PC-3 (cell line): Measurements from ENCODE around the gene EMCN. TPM values are rescaled to one million over a fixed set of nuclear protein-coding genes. Genes with fewer than 3 reads are reported as not detected.

Experiments
- ATAC-seq: fragments of 200-7000 bp; cut with Tn5 transposase; 2 replicates; pipeline ENCODE4 v1.9.1; 2020; ENCODE audit warnings: mild to moderate bottlenecking, moderate library complexity
- BruUV-seq: library from RNA; stranded (reverse); fragments of 400-500 nt; replicated peaks from 2 replicates; lab custom pipeline; 2021; lab: Mats Ljungman, UMichigan
- CTCF ChIA-PET: fragments of 300-600 bp; sonication (Branson Sonifier 250); formaldehyde crosslinking; loops from one replicate; lab custom pipeline; 2022; ENCODE audit warnings: antibody characterized with exemption; lab: Charles Lee
- POLR2A ChIA-PET: fragments of 300-600 bp; sonication (Branson Sonifier 250); formaldehyde crosslinking; loops from one replicate; lab custom pipeline; 2022; ENCODE audit warnings: antibody characterized with exemption; ENCODE audit not compliant: unreplicated experiment; lab: Charles Lee
- DNase-seq: peaks from one replicate; pipeline ENCODE4 v3.0.0-alpha.2; 2015
- H2AFZ ChIP-seq: fragments of 300-600 bp; sonication (generic); 2 replicates; pipeline ENCODE4 v1.6.0; 2016; ENCODE audit warnings: antibody characterized with exemption, low read length
- H3F3A ChIP-seq: fragments of 300-600 bp; sonication (generic); one replicate; pipeline ENCODE4 v1.6.0; 2017; ENCODE audit warnings: antibody characterized with exemption, low read length, control low read depth, mild to moderate bottlenecking; ENCODE audit not compliant: unreplicated experiment
- H3K27ac ChIP-seq: fragments of 300-600 bp; sonication (generic); 2 replicates; pipeline ENCODE4 v1.5.1; 2016; ENCODE audit warnings: mild to moderate bottlenecking, low read length
- H3K27me3 ChIP-seq: fragments of 300-600 bp; sonication (generic); 2 replicates; pipeline ENCODE4 v1.6.1; 2016; ENCODE audit warnings: low read length, mixed read lengths
- H3K36me3 ChIP-seq: fragments of 300-600 bp; sonication (generic); 2 replicates; pipeline ENCODE4 v1.6.1; 2016; ENCODE audit warnings: low read depth, mixed run types, low read length, mixed read lengths
- H3K4me1 ChIP-seq: fragments of 300-600 bp; sonication (generic); 2 replicates; pipeline ENCODE4 v1.5.1; 2016; ENCODE audit warnings: low read length; ENCODE audit not compliant: insufficient read depth
- H3K4me2 ChIP-seq: fragments of 300-600 bp; sonication (generic); 2 replicates; pipeline ENCODE4 v1.6.0; 2016; ENCODE audit warnings: low read length
- H3K4me3 ChIP-seq: fragments of 300-600 bp; sonication (generic); 2 replicates; pipeline ENCODE4 v1.5.1; 2016; ENCODE audit warnings: mild to moderate bottlenecking, low read length, mixed read lengths
- H3K79me2 ChIP-seq: fragments of 300-600 bp; sonication (generic); 2 replicates; pipeline ENCODE4 v1.6.1; 2017; ENCODE audit warnings: low read length, mixed read lengths
- H3K9ac ChIP-seq: fragments of 300-600 bp; sonication (generic); 2 replicates; pipeline ENCODE4 v1.6.0; 2016; ENCODE audit warnings: mild to moderate bottlenecking, low read length
- H3K9me2 ChIP-seq: fragments of 300-600 bp; sonication (generic); replicated peaks from 2 replicates; pipeline ENCODE4 v1.6.1; 2016; ENCODE audit warnings: mixed run types, low read length, mixed read lengths
- H3K9me3 ChIP-seq: fragments of 300-600 bp; sonication (generic); 2 replicates; pipeline ENCODE4 v1.6.1; 2016; ENCODE audit warnings: low read length, mixed read lengths
- H4K20me1 ChIP-seq: fragments of 300-600 bp; sonication (generic); 2 replicates; pipeline ENCODE4 v1.6.1; 2016; ENCODE audit warnings: low read length, mixed read lengths
- CTCF ChIP-seq: fragments of 300-600 bp; sonication (generic); conservative IDR thresholded peaks from 2 replicates; pipeline ENCODE4 v1.5.1; 2017; ENCODE audit warnings: antibody characterized with exemption, low read depth, mild to moderate bottlenecking, low read length
- EZH2 ChIP-seq: fragments of 300-600 bp; sonication (generic); IDR thresholded peaks from one replicate; pipeline ENCODE4 v1.6.1; 2017; ENCODE audit warnings: antibody characterized with exemption, mild to moderate bottlenecking, low read length; ENCODE audit not compliant: unreplicated experiment
- EZH2phosphoT487 ChIP-seq: fragments of 300-600 bp; sonication (generic); IDR thresholded peaks from 2 replicates; pipeline ENCODE4 v1.6.1; 2018; ENCODE audit warnings: mild to moderate bottlenecking, antibody characterized with exemption, low read length, borderline replicate concordance
- intact Hi-C: fragments of 100-400 bp; cut with micrococcal nuclease; formaldehyde crosslinking; loops from 2 replicates; pipeline ENCODE4 v1.9.0; 2023
- total RNA-seq: library from RNA; depleted of rRNA; stranded (reverse); fragments of >200 nt; gene quantifications from 2 replicates; pipeline ENCODE4 v1.2.3, GENCODE V29; 2014

EMCN gene
- total RNA-seq, 1 experiment from 2014 or later, result not detected

DNA sequence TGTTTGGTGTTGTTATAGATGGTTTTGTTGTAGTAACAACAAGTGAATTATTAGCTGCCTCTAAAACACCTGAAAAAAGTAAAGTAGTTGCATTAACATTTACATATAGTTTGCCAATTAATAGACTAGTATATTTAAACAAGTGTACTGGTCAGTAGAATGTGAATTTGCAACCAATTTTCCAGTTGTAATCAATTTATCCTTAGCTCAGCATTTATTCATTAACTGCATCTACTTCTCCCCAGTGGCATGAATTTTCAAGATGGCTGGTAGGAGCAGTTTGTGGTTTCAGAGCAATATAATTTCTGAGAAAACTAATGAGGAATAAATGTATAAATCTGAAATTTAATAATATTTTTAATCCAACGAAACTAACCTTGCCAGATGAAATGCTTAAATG, 37.9 kb downstream of the EMCN start:
- Histone ChIP-seq H2AFZ (no peak overlapping the region), H3K4me1 (no peaks in the 10 kb centered on the region), H3F3A (no peaks in the 10 kb centered on the region), H3K9ac (no peak overlapping the region), H4K20me1 (no peaks in the 10 kb centered on the region), H3K27me3 (no peaks in the 10 kb centered on the region), H3K4me3 (no peak overlapping the region), H3K9me2 (no peaks in the 10 kb centered on the region), H3K36me3 (no peaks in the 10 kb centered on the region), H3K79me2 (no peaks in the 10 kb centered on the region), H3K4me2 (no peak overlapping the region), H3K27ac (no peak overlapping the region), H3K9me3 (no peaks in the 10 kb centered on the region)
- ATAC-seq (no peak), DNase-seq (no peak)
- ChIA-PET CTCF (no interaction called here), POLR2A (no interaction called here)
- intact Hi-C loops, result no loop called here
- TF ChIP-seq EZH2phosphoT487 (no peak), CTCF (no peak), EZH2 (no peak)
- no TSS peak for BruUV-seq

- Histone ChIP-seq H3K4me2 (no peak overlapping the region), H3K27ac (no peak overlapping the region), H3K9me3 (no peaks in the 10 kb centered on the region), H3K36me3 (no peaks in the 10 kb centered on the region), H3K27me3 (no peaks in the 10 kb centered on the region), H3K79me2 (no peaks in the 10 kb centered on the region), H3K4me1 (no peaks in the 10 kb centered on the region), H3K4me3 (no peak overlapping the region), H3K9ac (no peak overlapping the region), H4K20me1 (no peaks in the 10 kb centered on the region), H3F3A (no peaks in the 10 kb centered on the region), H2AFZ (no peak overlapping the region), H3K9me2 (no peaks in the 10 kb centered on the region)
- POLR2A ChIA-PET, result no interaction called here
- no TSS peak for BruUV-seq
- CTCF ChIA-PET, result no interaction called here
- no peak for DNase-seq
- TF ChIP-seq EZH2phosphoT487, result no peak
- TF ChIP-seq EZH2, result no peak
- no peak for ATAC-seq
- intact Hi-C loops, result no loop called here
Measured at GRCh38 chr4:100469555-100469954, 48.3 kb downstream of the EMCN start.

- no peaks in the 10 kb centered on the region for H4K20me1 ChIP-seq
- intact Hi-C loops, result no loop called here
Measured at GRCh38 chr4:100466501-100466900, 51.3 kb downstream of the EMCN start.

More at GRCh38 chr4:100466501-100466900, 51.3 kb downstream of the EMCN start:
- Histone ChIP-seq H3K4me1 (no peaks in the 10 kb centered on the region), H2AFZ (no peak overlapping the region), H3K27me3 (no peaks in the 10 kb centered on the region), H3K36me3 (no peaks in the 10 kb centered on the region), H3K9me2 (no peaks in the 10 kb centered on the region), H3K27ac (no peak overlapping the region), H3K9me3 (no peaks in the 10 kb centered on the region), H3K4me2 (no peak overlapping the region), H3K4me3 (no peak overlapping the region), H3F3A (no peaks in the 10 kb centered on the region), H3K9ac (no peak overlapping the region), H3K79me2 (no peaks in the 10 kb centered on the region)
- TF ChIP-seq EZH2phosphoT487 (no peak), CTCF (no peak), EZH2 (no peak)
- no TSS peak for BruUV-seq
- ChIA-PET CTCF (no interaction called here), POLR2A (no interaction called here)
- no peak for ATAC-seq
- DNase-seq, result no peak
